IPS DF 6.9 (cell line): ENCODE data around the gene SOX18.

ENCODE experiments used
- DNase-seq: peaks from one replicate; pipeline ENCODE4 v3.0.0-alpha.2; 2013; ENCODE audit warnings: low read depth, low spot score
- H3K27ac ChIP-seq: one replicate; pipeline ENCODE4 v1.5.1; 2013; ENCODE audit warnings: low read length, control low read depth
- H3K27me3 ChIP-seq: 2 replicates; pipeline ENCODE4 v1.6.1; 2013; ENCODE audit warnings: mild to moderate bottlenecking, low read length; ENCODE audit not compliant: control insufficient read depth, insufficient read depth
- H3K36me3 ChIP-seq: 2 replicates; pipeline ENCODE4 v1.6.1; 2013; ENCODE audit warnings: low read length; ENCODE audit not compliant: control insufficient read depth, insufficient read depth
- H3K4me1 ChIP-seq: 2 replicates; pipeline ENCODE4 v1.6.1; 2013; ENCODE audit warnings: low read length; ENCODE audit not compliant: control insufficient read depth, insufficient read depth
- H3K4me3 ChIP-seq: 2 replicates; pipeline ENCODE4 v1.5.1; 2013; ENCODE audit warnings: mild to moderate bottlenecking, low read length
- H3K9me3 ChIP-seq: 2 replicates; pipeline ENCODE4 v1.6.1; 2013; ENCODE audit warnings: low read length, inconsistent platforms; ENCODE audit not compliant: control insufficient read depth, insufficient read depth
- WGBS: extraction: QIAGEN DNeasy Blood & Tissue Kit; methylation state at CpG from one replicate; pipeline ENCODE4 v1.1.7; 2013; ENCODE audit warnings: mixed read lengths, missing lambda C conversion rate; ENCODE audit not compliant: insufficient read length, insufficient coverage; 5-methylcytosine and 5-hydroxymethylcytosine counted together

The SOX18 gene

DNA sequence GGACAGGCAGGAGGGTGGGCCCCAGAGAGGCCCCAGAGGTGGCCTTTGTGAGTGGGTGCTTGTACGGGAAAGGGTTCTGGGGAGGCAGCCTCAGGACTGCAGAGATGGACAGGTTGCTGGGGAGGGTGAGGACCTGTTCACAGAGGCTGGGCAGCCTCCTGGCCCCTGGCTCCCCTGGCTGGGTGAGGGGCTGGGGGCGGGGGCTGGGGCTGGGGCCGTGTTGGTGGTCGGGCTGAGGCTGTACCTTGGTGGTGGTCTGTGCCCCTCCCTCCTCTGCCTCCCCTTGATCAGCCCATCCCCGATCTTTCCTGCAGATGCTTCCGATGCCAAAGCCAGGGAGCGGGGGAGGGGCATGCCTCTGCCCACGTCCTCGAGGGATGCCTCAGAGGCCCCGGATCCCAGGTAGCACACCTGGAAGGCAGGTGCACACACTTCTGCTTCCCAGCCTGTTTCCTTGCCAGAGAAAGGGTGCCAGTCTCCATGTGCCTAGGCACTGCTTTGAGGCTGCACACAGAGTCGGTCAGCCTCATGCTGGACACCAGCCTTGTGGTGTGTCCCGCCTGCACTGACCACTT is 18.4 kb upstream of the SOX18 start:
- no peak for DNase-seq
- Histone ChIP-seq H3K4me3 (no peak overlapping the region), H3K36me3 (no peaks in the 10 kb centered on the region), H3K9me3 (no peaks in the 10 kb centered on the region), H3K4me1 (peaks cover 10% of the 10 kb centered on the region), H3K27me3 (no peaks in the 10 kb centered on the region), H3K27ac (no peak overlapping the region)
- no CpG with 5 or more reads among the region's 12 CpGs for WGBS

DNA sequence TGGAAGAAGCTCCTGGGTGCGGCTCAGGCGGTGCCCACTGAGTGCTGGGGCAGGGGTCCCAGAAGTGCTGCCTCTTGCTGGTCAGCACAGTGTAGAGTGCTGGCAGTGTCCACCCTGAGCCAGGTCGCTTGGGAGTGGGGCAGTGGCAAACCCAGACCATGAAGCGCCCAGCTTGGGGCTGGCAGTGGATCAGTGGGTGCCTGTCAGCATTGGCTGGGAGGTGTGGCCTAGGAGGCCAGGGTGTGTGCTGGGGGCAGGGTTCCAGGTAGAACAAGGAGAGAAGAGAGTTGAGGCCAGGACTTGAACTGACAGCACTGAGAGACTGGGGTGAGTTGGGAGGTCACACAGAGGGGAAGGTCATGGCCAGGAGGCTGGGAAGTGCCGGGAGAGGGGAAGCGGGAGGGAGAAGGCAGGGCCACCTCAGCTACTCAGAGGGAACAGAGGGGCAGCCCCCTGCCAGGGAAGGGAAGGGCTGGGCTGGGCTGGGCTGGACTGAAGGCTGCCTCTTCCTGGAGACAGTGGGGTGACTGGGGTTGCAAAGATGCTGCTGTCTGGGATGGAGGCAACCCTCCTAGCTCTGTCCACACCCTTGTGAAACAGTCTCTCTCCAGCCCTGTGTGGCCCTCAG is 17.7 kb upstream of the SOX18 start:
- no peak overlapping the region for H3K4me3 ChIP-seq
- no CpG with 5 or more reads among the region's 6 CpGs for WGBS
- no peaks in the 10 kb centered on the region for H3K36me3 ChIP-seq
- H3K27me3 ChIP-seq = no peaks in the 10 kb centered on the region
- H3K9me3 ChIP-seq = no peaks in the 10 kb centered on the region
- H3K4me1 ChIP-seq = peaks cover 10% of the 10 kb centered on the region
- no peak for DNase-seq
- no peak overlapping the region for H3K27ac ChIP-seq

DNA sequence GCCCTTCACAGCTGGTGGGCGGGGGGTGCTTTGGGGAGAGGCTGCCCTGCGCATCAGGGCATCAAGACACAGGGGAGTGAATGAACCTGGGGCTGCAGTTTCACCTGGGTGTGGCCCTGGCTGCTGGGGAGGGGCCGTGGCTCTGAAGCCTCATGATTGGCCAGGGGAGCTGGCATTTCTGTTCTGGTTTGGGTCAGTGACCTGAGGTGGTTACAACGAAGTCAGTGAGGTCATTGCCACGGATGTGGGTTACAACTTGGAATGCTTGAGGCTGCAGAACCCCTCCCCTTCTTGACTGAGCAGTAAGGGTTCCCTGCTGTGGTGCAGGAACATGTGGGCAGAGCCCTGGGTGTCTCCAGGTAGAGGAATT is 16.5 kb upstream of the SOX18 start:
- Histone ChIP-seq H3K27me3 (no peaks in the 10 kb centered on the region), H3K4me1 (peaks cover 10% of the 10 kb centered on the region), H3K4me3 (no peak overlapping the region), H3K36me3 (no peaks in the 10 kb centered on the region), H3K27ac (no peak overlapping the region), H3K9me3 (no peaks in the 10 kb centered on the region)
- no peak for DNase-seq
- WGBS = no CpG with 5 or more reads among the region's 5 CpGs

DNA sequence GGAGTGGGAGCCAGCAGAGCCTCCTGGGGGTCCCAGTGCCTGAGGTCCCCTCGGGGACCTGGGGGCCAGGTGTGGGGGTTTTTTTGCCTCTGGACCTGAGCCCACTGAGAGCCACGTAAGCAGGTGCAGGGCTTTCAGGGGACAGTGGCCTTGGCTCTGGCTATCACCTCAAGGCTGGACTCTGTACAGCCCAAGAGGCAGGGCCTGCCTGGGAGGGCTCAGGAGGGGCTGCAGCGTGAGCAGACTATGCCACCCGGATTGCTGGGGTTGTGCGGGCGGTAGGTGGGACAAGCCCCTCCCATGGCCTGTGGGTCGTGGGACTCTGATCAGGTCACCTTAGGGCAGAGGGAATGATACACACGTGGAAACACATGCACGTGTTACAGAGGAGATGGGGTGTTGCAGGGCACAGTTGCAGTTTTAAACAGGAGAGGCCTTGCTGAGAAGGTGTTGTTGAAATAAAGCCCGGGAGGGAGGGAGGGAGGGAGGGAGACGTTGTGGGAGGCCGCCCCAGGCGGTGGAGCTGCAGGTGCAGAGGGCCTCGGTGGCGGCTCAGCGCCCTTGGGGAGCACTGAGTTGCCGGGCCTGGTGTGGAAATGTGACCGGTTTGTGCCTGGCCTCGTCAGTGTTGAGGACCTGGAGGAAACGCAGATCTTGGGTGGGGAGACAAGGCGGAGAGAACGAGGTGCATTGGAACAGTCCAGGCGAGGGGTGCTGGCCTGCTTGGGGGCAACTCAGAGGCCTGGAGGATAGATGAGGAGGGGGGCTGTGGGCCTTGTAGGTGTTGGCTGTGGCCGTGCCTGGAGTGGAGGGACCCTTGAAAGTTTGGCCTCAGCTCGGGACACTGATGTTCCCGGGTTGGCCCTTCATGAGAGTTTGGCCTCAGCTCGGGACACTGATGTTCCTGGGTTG is 15.9 kb upstream of the SOX18 start:
- no peak overlapping the region for H3K4me3 ChIP-seq
- no peak for DNase-seq
- H3K4me1 ChIP-seq = peaks cover 10% of the 10 kb centered on the region
- H3K9me3 ChIP-seq = no peaks in the 10 kb centered on the region
- no peaks in the 10 kb centered on the region for H3K36me3 ChIP-seq
- WGBS = no CpG with 5 or more reads among the region's 27 CpGs
- H3K27ac ChIP-seq = no peak overlapping the region
- no peaks in the 10 kb centered on the region for H3K27me3 ChIP-seq

DNA sequence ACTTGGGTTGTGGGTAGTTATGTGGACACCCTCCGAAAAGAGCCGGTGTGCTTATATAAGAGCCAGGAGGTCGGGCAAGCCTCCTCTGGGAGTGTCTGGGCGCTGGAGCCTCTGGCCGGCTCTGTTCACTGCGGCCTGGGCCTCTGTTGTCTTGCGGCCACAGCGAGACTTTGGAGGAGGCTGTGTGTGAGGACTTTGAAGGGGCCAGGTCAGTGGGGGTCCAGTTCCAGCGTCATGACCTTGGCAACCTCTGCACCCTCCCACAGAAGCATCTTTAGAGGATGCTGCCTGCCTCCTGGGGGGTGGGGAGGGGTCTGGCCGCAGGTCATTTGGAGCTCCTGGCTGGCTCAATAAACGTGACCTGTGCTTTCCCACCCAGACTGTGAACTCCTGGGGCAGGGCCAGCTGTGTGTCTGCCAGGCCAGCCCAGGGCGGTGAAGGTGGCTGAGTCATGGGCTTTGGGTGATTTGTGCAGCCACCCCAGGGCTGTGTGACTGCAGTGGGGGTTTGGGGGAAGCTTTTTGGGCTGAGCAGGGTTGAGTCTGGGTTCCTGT is 14.8 kb upstream of the SOX18 start:
- Histone ChIP-seq H3K4me3 (no peak overlapping the region), H3K9me3 (no peaks in the 10 kb centered on the region), H3K27me3 (no peaks in the 10 kb centered on the region), H3K4me1 (peaks cover 5% of the 10 kb centered on the region), H3K36me3 (no peaks in the 10 kb centered on the region), H3K27ac (no peak overlapping the region)
- no peak for DNase-seq
- no CpG with 5 or more reads among the region's 12 CpGs for WGBS

DNA sequence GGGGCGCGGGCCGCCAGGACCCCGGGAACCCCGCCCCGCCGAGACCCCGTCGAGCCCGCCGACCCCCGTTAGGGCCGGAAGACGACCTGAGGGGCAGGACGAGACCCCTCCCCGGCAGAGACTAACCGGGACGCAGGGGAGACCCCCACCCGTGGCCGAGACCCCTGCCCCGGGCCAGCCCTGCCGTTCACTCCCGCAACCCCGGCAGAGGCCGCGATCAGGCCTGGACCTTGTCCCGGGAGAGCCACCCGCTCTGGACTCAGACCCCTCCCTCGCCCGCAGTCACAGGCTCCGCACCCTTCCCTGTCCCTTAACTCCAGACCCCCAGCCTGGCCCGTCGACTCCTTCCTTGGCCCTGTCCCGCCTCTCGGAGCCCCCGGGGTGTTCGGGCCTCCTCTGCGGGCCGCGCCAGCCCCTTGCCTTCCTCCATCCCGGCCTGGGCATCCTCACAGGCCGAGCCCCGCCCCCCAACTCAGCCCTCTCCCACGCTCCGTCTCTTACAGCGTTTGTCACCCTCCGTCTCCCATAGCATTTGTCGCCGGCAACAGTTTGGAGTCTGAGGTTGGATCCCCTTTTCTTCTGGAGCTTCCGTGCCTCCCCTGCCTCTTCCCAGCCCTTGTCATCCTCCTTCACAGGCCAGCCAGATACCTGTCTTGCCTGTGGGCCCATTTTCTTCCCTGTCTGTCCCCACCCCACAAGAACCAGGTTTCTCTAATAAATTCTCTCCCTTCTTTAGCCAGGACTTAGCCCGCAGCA is 14.1 kb upstream of the SOX18 start:
- no peak for DNase-seq
- H3K4me1 ChIP-seq = peaks cover 4% of the 10 kb centered on the region
- H3K9me3 ChIP-seq = no peaks in the 10 kb centered on the region
- no peak overlapping the region for H3K27ac ChIP-seq
- H3K4me3 ChIP-seq = peak overlapping the region; percentile 64
- no peaks in the 10 kb centered on the region for H3K36me3 ChIP-seq
- H3K27me3 ChIP-seq = no peaks in the 10 kb centered on the region
- WGBS = no CpG with 5 or more reads among the region's 51 CpGs

DNA sequence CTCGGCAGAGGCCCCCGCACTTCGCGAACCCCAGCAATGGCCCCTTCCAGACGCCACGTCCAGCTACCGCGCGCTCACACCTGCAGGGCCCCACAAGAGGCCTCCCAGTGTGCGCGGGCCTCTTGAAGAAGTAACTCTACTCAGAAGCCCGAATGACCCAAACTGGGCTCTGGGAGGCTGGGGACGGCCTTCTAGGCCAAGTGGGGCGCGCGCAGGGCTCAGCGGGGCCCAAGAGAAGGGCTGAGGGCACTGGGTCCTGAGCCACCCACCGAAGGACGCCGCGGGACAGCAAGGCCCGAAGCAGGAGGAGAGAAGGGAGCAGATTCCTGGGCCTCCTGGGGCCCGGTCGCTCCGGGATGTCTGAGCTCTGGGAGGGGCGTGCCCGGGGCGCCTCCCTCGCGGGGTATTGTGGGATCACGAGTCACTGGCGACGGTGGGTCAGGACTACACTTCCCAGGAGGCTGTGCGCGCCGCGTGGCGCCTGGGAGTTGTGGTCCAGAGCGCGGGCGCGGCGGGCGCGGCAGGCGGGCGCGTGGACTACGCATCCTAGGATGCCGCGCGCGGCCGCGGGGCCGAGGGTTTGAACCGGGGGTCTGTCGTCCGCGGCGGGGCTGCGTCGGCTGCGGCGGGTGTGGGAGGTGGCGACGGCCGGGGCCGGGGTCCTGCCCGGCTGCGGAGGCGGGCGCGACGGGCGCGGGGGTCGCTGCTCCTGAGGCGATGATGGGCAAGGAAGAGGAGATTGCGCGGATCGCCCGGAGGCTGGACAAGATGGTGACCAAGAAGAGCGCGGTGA is 13.4 kb upstream of the SOX18 start, which contains the start of gene TCEA2:
Gene TCEA2 (plus strand): TSS at position 603 of the 793 bp plus-strand sequence. CDS start 115 bp downstream, at position 718.
- no CpG with 5 or more reads among the region's 85 CpGs for WGBS
- Histone ChIP-seq H3K9me3 (no peaks in the 10 kb centered on the region), H3K4me1 (peaks cover 2% of the 10 kb centered on the region; the same call in 1 of the 2 replicates), H3K36me3 (no peaks in the 10 kb centered on the region), H3K27ac (no peak within 1 kb of the TSS), H3K4me3 (peak within 1 kb of the TSS; percentile 64), H3K27me3 (no peaks in the 10 kb centered on the region)
- DNase-seq = peak; percentile 88

DNA sequence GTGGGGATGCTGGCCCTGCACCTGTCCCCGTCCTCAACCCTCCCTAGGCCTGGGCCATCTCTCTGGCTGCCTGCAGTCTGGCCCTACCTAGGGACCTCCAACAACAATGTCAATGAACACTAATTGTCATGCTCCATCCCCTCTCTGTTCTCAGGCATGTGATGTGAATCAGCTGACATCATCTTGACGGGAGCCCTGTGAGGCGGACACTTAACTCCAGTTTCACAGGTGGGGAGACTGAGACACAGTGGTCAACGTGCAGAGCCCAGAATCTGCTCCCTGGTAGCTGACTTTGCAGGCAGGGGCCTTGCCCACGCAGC is 12.8 kb upstream of the SOX18 start:
- H3K27ac ChIP-seq = no peak overlapping the region
- no peaks in the 10 kb centered on the region for H3K27me3 ChIP-seq
- no peaks in the 10 kb centered on the region for H3K36me3 ChIP-seq
- H3K4me3 ChIP-seq = no peak overlapping the region; the same call in 1 of the 2 replicates
- no peaks in the 10 kb centered on the region for H3K9me3 ChIP-seq
- no CpG with 5 or more reads among the region's 5 CpGs for WGBS
- peaks cover 4% of the 10 kb centered on the region for H3K4me1 ChIP-seq
- DNase-seq = no peak

DNA sequence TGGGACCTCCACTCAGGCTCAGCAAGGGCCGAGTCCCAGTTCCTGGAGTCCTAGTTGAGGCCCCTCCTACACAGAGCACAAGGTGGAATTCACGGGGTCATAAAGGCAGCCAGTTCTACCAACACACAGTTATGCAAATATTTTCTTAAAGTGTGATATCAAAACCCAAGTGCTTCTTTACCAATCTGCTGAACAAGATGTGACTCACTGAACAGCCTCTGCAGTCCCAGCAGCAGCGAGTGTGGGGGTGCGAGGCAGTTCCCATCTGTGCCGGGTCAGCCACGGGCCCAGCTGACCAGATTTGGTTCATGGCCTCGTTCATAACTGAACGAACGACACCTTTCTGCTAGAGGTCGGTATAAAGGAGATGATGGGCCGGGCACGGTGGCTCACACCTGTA is 9.1 kb upstream of the SOX18 start:
- no peaks in the 10 kb centered on the region for H3K27me3 ChIP-seq
- H3K9me3 ChIP-seq = no peaks in the 10 kb centered on the region
- no peak for DNase-seq
- H3K36me3 ChIP-seq = no peaks in the 10 kb centered on the region
- no CpG with 5 or more reads among the region's 12 CpGs for WGBS
- H3K4me1 ChIP-seq = peaks cover 6% of the 10 kb centered on the region
- H3K4me3 ChIP-seq = no peak overlapping the region
- no peak overlapping the region for H3K27ac ChIP-seq
